ENCODE measurements around the gene PLEKHA6. TPM values are rescaled to one million over a fixed set of nuclear protein-coding genes. Genes with fewer than 3 reads are reported as not detected.

PLEKHA6 gene
- total and polyA plus RNA-seq, 8 donors = 5.1 to 24.4 (median 16.1) TPM

DNA sequence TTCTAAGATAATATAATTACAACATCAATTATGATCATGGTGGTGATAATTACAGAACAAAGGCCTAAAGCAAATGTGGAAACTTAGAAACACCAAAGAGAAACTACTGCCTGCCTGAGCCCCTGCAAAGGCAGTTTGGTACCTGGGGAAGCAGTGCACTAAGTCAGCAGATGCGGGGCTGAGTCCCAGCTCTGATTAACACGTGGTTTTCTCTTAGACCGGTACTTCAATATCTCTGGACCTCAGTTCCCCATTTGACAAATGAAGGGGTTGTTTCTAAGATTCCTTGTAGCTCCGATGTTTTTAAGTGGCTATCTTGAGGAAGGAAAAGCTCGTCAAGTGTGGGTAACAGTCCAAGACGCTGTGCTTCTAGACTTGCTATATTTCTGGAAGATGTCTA lies 16.7 kb upstream of the PLEKHA6 start:
- Histone ChIP-seq H3K4me1 (peaks cover 10 to 12% of the 10 kb centered on the region in 2 donors), H3K4me3 (no peak overlapping the region), H3K36me3 (no peaks in the 10 kb centered on the region), H3K9me3 (no peaks in the 10 kb centered on the region), H3K27me3 (peaks cover 16 to 75% of the 10 kb centered on the region in 2 donors), H3K27ac (no peak overlapping the region)
- DNase-seq (no peak), ATAC-seq (no peak)
- no peak for TF ChIP-seq CTCF (IDR thresholded peaks at IDR 0.05)
- intact Hi-C loops (cut with DNase I) = no loop called here

DNA sequence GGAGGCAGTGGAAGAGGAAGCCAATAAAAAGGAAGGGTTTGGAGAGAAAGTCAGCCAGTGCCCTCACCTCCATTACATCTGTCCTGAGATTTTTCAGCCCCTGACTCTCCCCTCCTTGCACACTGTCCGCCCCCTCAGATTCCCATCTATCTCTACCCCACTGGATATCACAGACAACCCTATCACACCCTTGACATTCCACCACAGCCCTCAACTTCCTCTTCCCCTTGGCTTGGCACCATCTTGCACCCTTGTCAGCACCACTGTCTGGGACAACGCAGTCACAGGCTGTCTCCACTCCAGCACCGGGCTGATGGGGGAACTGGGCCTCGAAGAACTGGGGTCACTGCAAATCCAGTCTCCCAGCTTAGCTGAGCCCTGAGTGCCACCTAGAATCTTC lies 14.2 kb upstream of the PLEKHA6 start:
- H3K9me3 ChIP-seq = no peaks in the 10 kb centered on the region
- H3K36me3 ChIP-seq = no peaks in the 10 kb centered on the region
- no peak for TF ChIP-seq CTCF (IDR thresholded peaks at IDR 0.05)
- peaks cover 10 to 12% of the 10 kb centered on the region in 2 donors for H3K4me1 ChIP-seq
- peaks cover 13 to 63% of the 10 kb centered on the region in 2 donors for H3K27me3 ChIP-seq
- DNase-seq = no peak
- no peak overlapping the region for H3K27ac ChIP-seq
- ATAC-seq = no peak
- intact Hi-C loops (cut with DNase I) = no loop called here
- no peak overlapping the region for H3K4me3 ChIP-seq

DNA sequence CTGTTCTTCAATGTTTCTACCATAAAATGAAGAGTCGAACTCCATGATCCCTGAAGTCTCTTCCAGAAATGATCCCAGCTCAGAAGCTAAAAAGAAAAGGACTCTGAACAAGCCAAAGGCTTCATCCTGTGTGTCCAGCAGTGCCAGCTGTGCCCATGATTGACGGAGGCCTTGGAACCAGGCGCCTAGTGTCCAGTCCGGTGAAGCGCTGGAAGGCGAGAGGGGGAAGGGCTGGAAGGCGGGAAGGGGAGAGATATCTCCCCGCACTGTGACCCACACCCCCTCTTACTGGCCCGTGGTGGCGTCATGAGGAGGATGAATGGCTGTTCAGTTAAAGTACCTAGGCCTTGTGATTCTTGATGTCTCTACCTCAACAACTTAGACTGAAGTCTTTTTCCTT lies 10.4 kb upstream of the PLEKHA6 start:
- no peak for ATAC-seq
- Histone ChIP-seq H3K27ac (no peak overlapping the region), H3K27me3 (peaks cover 0 to 26% of the 10 kb centered on the region in 2 donors), H3K4me3 (no peak overlapping the region), H3K9me3 (no peaks in the 10 kb centered on the region), H3K4me1 (no peaks in the 10 kb centered on the region), H3K36me3 (no peaks in the 10 kb centered on the region)
- intact Hi-C loops (cut with DNase I) = no loop called here
- no peak for TF ChIP-seq CTCF (IDR thresholded peaks at IDR 0.05)
- peak in 1 of 4 donors; percentile 52 for DNase-seq

DNA sequence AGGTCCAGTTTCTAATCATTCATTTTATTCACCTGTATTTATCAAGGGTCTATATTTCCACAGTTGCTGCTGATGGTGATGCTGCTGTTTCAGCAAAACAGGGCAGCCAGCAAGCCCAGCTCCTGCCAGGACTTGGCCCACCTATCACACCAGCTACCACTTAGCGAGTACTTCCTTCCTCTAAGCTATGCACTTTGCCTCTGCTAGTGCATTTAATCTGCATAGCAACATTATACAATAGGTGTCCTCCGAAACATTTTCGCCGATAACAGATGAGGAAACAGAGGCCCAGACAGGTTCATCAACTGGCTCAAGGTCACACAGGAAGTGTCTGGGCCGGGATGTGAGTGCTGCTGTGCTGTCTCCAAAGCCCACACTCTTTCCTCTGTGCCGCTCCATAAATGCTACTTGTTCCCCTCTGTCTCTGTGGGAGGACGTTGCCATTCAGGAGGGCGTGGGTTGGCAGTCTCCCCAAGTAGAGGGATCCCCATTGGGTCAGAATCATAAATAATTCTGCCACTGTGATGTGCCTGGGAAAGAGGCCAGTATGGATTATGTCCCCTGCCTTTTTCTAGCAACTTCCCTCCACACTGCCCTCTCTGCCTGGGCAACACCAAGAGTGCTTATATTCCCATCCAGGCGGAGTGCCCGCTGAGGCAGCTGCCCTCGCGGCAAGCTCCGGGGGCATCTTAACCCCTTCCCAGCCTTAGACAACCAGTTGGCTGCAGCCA lies 9.4 kb upstream of the PLEKHA6 start:
- no peak for ATAC-seq
- Histone ChIP-seq H3K4me3 (no peak overlapping the region), H3K27ac (no peak overlapping the region), H3K4me1 (peaks cover 0 to under 1% of the 10 kb centered on the region in 2 donors), H3K9me3 (no peaks in the 10 kb centered on the region), H3K36me3 (no peaks in the 10 kb centered on the region), H3K27me3 (peaks cover 0 to 16% of the 10 kb centered on the region in 2 donors)
- no peak for TF ChIP-seq CTCF (IDR thresholded peaks at IDR 0.05)
- intact Hi-C loops (cut with DNase I) = loop anchor here in 1 of 2 donors (5.0 kb wide), 1 partner anchor 157 kb away; the partner anchor contains the start of gene GOLT1A
- no peak for DNase-seq

DNA sequence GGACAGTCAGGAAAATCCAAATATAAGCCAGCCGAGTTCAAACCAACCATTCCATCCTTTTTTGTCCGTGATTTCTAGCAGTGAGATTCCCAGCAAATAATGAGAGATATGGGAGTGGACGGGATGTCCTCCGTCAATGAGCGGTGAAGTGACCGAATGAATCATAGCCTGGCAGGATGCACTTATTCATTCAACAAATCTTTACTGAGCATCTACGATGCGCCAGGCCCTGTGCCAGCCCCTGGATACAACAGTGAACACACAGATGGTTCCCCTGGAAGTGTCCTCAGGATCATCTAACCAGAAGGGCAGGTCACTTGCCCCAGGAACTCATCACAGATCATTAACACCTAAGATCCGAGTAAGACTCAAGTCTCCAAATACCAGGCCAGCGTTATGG lies 8.2 kb upstream of the PLEKHA6 start:
- no peak for DNase-seq
- Histone ChIP-seq H3K27me3 (peaks cover 0 to 4% of the 10 kb centered on the region in 2 donors), H3K4me3 (no peak overlapping the region), H3K36me3 (no peaks in the 10 kb centered on the region), H3K27ac (no peak overlapping the region), H3K9me3 (no peaks in the 10 kb centered on the region), H3K4me1 (peaks cover 0 to 12% of the 10 kb centered on the region in 2 donors)
- intact Hi-C loops (cut with DNase I) = loop anchor here in 1 of 2 donors (5.0 kb wide), 1 partner anchor 156 kb away; the partner anchor contains the start of gene GOLT1A
- TF ChIP-seq CTCF (IDR thresholded peaks at IDR 0.05) = no peak
- ATAC-seq = no peak
